ENCODE results near the gene RPL37A.

RPL37A gene

DNA sequence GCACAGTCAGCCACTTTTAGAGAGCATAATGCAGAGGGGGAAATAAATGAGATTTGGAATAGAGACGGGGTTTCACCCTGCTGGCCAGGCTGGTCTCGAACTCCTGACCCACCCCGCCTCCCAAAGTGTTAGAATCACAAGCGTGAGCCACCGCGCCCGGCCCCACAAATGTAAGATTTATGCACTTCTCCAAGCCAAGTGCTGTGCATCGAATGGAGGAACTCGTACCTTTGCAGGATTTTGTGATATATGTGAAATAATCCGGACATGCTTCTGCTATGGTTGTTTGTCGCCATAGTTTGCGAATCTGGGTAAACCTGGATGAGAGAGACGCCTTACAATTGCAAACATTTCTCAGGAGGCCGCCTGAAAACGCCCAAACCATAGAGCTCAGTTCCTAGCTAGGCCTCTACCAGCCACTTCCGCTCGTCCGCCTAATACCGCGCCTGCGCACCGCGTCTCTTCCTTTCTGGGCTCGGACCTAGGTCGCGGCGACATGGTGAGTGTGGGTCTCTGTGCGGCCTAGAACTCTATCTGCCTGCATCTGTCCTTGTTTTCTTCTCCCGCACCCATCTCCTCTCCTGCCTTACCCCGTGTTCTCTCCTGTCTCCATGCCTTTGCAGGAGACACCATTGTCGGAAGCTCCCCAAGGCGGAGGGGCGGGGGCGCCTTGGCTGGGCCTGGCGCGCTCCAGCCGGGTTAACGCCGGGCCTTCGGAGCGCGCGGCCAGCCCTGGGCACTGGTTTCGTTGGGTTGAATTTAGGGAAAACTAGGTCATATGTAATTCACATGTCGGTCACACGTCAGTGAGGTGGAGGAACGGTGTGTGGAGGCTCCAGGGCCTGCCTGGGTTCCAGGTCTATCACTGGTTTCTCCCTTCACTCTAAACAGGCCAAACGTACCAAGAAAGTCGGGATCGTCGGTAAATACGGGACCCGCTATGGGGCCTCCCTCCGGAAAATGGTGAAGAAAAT lies at the start of gene RPL37A:
Gene RPL37A, plus strand, starts transcription at position 466 of the 974 bp plus-strand sequence. Its CDS starts 31 bp downstream, at position 497.
- TF ChIP-seq, protein P1, sequence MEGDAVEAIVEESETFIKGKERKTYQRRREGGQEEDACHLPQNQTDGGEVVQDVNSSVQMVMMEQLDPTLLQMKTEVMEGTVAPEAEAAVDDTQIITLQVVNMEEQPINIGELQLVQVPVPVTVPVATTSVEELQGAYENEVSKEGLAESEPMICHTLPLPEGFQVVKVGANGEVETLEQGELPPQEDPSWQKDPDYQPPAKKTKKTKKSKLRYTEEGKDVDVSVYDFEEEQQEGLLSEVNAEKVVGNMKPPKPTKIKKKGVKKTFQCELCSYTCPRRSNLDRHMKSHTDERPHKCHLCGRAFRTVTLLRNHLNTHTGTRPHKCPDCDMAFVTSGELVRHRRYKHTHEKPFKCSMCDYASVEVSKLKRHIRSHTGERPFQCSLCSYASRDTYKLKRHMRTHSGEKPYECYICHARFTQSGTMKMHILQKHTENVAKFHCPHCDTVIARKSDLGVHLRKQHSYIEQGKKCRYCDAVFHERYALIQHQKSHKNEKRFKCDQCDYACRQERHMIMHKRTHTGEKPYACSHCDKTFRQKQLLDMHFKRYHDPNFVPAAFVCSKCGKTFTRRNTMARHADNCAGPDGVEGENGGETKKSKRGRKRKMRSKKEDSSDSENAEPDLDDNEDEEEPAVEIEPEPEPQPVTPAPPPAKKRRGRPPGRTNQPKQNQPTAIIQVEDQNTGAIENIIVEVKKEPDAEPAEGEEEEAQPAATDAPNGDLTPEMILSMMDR (IDR thresholded peaks at IDR 0.05; ENCODE audit: low read depth, low read length, missing control alignments) = no peak
- peak; percentile 94 for DNase-seq (ENCODE audit: extremely low read depth, low read depth)
- H3K4me3 ChIP-seq (replicated peaks; ENCODE audit: low read depth, low read length) = peak within 1 kb of the TSS; percentile 94

DNA sequence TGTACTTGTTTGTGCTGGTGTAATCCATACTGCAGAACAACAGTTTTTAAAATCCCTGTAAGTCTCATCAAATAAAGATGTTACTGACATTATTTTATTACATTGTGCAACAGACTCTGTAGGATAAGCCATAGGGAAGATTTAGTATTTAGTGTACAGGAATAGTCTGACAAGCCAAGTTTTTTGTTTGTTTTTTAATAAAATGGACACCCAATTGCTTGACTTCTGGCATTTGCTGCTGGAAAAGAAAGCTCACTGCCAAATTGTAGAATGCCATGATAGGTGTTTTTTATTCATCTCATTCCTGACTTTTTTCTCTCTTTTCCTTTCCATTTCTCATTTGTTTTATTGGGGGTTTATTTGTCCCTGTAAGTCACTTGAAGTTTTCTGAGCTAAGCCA lies 48.3 kb upstream of the RPL37A start:
- TF ChIP-seq, protein P1 (IDR thresholded peaks at IDR 0.05; ENCODE audit: low read depth, low read length, missing control alignments) = no peak
- DNase-seq (ENCODE audit: extremely low read depth, low read depth) = no peak
- no peak overlapping the region for H3K4me3 ChIP-seq (replicated peaks; ENCODE audit: low read depth, low read length)

DNA sequence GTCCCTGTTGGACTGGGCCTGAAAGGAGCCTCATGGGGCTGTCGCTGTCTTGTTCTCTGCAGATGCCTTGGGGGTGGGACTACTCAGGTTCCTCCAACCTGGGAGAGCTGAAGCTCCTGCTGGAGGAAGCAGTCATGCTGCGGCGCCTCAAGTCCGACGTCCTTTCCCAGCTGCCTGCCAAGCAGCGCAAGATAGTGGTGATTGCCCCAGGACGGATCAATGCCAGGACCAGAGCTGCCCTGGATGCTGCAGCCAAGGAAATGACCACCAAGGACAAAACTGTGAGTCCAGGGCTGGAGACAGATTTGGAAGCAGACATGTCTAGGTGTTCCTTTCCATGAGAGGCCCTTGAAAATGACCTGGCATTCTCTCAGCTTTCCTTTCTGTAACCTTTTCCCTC lies 47.9 kb upstream of the RPL37A start:
- DNase-seq (ENCODE audit: extremely low read depth, low read depth) = no peak
- H3K4me3 ChIP-seq (replicated peaks; ENCODE audit: low read depth, low read length) = no peak overlapping the region
- TF ChIP-seq, protein P1 (IDR thresholded peaks at IDR 0.05; ENCODE audit: low read depth, low read length, missing control alignments) = no peak

DNA sequence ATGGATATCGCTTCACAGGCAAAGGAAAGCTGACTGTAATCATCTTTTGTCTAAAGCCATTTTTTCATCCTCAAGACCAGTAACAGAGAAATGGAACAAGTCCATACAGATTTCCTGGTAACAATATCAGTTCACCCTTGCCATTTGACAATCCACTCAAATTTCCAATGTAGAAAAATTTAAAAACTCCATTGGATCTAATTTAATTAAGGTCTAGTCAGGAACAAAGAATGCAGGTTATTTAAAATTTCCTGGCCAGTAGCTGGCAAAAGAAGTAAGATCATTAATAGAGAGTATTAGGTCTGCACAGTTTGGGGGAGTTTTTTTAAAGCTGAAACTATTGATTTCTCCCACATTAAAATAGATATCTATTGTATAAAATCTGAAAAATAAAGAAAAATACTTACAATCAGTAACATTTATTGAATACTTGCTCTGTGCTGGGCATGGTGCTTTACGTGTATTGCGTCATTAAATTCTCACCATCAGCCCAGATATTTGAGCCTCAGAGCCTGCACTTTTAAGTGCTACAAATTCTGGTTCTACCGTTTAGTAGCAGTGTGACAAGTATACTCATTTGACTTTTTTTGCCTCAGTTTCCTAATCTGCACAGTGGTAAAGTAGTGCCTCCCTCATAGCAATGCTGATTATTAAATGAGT lies 44.6 kb upstream of the RPL37A start:
- TF ChIP-seq, protein P1 (IDR thresholded peaks at IDR 0.05; ENCODE audit: low read depth, low read length, missing control alignments) = no peak
- no peak for DNase-seq (ENCODE audit: extremely low read depth, low read depth)
- H3K4me3 ChIP-seq (replicated peaks; ENCODE audit: low read depth, low read length) = no peak overlapping the region

DNA sequence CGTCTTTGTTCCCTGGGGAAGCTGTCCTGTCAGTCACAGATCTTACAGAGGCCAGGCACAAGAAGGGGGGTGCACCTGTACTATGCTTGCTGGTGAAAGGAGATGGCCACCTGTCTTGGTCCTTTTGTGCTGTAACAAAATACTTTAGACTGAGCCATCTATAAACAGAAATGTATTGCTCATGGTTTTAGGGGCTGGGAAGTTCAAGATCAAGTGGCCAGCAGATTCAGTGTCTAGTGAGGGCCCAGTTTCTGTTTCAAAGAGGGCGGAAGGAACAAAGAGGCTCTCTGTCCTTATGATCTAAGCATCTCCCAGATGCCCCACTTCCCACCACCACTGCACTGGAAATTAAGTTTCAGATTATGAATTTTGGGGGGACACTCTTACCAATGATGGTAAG lies 35.5 kb upstream of the RPL37A start:
- TF ChIP-seq, protein P1 (IDR thresholded peaks at IDR 0.05; ENCODE audit: low read depth, low read length, missing control alignments) = no peak
- H3K4me3 ChIP-seq (replicated peaks; ENCODE audit: low read depth, low read length) = no peak overlapping the region
- DNase-seq (ENCODE audit: extremely low read depth, low read depth) = no peak

DNA sequence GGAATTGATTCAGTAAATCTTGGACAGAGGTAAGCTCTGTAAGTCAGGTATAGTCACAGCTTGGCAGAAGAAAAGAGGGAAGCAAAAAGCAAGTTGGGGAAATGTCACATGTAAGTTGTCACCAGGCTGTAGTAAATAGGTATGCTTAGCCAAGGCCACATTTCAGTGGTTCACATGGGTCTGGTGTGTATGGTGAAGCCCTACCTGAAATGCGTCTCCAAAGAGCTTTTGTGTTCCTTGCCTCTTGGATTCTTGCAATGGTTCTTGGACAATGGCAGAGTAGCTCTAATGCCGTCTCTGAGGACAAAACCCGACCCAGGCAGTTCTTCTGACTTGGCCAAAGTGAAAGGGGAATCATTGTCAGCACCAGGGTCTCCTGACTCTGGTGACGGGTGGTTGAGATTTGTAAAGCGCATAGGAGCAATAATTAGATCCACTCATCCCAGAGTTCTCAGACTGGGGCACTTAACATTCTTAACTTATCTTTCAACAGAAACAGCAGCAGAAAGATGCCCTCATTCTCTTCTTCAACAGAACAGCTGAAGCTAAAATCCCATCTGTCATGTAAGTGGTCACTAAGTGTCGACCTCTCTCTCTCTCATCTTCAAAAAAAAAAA lies 34.4 kb upstream of the RPL37A start:
- DNase-seq (ENCODE audit: extremely low read depth, low read depth) = no peak
- no peak overlapping the region for H3K4me3 ChIP-seq (replicated peaks; ENCODE audit: low read depth, low read length)
- TF ChIP-seq, protein P1 (IDR thresholded peaks at IDR 0.05; ENCODE audit: low read depth, low read length, missing control alignments) = no peak
